ENCODE data around the gene CYP3A5. TPM values are rescaled to one million over a fixed set of nuclear protein-coding genes. Genes with fewer than 3 reads are reported as not detected.
"Not testable (repeated sequence)": the region's sequence is repeated elsewhere in the genome, so short reads cannot be mapped to it uniquely, and the experiment has no call there.

CYP3A5 gene
- total RNA-seq, 2 donors from 2014 or later: 0.59 to 1.2 TPM

DNA sequence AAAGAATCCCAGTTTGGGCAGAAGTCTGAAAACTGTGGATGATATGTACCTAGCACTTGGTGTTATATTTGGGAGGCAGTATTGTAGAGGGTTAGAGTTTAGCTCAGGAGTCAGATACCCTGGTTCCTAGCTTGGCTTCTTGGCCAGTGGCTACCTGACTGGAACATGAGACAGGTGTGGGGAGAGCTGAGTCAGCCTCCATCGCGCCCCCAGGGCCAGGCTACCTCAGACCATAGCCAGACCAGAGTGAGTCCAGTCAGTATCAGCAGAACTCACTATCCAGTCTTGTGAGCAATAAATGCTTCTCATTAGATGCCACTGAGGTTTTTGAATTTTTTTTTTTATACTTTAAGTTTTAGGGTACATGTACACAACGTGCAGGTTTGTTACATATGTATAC is 26.0 kb downstream of the CYP3A5 start:
- Histone ChIP-seq H3K4me3 (no peak overlapping the region), H3K27me3 (no peaks in the 10 kb centered on the region), H3K4me1 (no peaks in the 10 kb centered on the region), H3K36me3 (no peaks in the 10 kb centered on the region), H3K27ac (no peak overlapping the region), H3K9me3 (no peaks in the 10 kb centered on the region)
- TF ChIP-seq, protein P1, sequence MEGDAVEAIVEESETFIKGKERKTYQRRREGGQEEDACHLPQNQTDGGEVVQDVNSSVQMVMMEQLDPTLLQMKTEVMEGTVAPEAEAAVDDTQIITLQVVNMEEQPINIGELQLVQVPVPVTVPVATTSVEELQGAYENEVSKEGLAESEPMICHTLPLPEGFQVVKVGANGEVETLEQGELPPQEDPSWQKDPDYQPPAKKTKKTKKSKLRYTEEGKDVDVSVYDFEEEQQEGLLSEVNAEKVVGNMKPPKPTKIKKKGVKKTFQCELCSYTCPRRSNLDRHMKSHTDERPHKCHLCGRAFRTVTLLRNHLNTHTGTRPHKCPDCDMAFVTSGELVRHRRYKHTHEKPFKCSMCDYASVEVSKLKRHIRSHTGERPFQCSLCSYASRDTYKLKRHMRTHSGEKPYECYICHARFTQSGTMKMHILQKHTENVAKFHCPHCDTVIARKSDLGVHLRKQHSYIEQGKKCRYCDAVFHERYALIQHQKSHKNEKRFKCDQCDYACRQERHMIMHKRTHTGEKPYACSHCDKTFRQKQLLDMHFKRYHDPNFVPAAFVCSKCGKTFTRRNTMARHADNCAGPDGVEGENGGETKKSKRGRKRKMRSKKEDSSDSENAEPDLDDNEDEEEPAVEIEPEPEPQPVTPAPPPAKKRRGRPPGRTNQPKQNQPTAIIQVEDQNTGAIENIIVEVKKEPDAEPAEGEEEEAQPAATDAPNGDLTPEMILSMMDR (IDR thresholded peaks at IDR 0.05): no peak
- no peak for DNase-seq (ENCODE audit: low spot score)

DNA sequence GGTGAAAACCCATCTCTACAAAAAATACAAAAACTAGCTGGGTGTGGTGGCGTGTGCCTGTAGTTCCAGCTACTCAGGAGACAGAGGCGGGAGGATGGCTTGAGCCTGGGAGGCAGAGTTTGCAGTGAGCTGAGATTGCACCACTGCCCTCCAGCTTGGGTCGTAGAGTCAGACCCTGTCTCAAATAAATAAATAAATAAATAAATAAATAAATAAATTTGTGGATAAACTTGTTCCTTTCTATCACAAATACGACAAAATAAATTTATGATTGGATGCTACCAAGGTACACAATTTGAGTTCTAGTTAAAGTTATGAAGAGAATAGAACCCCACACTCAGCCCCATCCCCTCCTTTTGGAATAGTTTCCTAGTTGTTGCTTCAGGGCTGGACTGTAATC is 26.5 kb downstream of the CYP3A5 start:
- not testable (repeated sequence) for H3K36me3 ChIP-seq; DNase-seq (ENCODE audit: low spot score); H3K9me3 ChIP-seq; H3K4me3 ChIP-seq; H3K4me1 ChIP-seq; H3K27ac ChIP-seq; H3K27me3 ChIP-seq

DNA sequence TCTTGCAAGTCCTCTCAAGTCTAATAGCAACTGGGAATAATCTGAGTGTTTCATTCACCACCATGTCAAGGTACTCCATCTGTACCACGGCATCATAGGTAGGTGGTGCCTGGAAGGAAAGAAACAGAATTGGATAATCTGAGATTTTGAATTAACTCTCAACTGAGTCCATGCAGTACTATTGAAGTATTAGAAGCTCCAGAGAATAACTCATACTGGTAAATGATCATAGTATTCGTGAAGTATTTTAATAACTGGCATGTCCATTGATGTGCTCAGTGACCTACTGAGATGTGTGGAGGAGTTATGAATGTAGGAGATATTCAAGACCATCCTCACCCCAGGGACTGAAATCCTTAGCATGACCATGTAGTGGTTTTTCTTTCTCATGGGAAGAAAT is 27.1 kb downstream of the CYP3A5 start:
- H3K36me3 ChIP-seq: no peaks in the 10 kb centered on the region
- TF ChIP-seq, protein P1 (IDR thresholded peaks at IDR 0.05): no peak
- no peaks in the 10 kb centered on the region for H3K4me1 ChIP-seq
- H3K4me3 ChIP-seq: no peak overlapping the region
- no peaks in the 10 kb centered on the region for H3K27me3 ChIP-seq
- H3K9me3 ChIP-seq: no peaks in the 10 kb centered on the region
- no peak for DNase-seq (ENCODE audit: low spot score)
- H3K27ac ChIP-seq: no peak overlapping the region

DNA sequence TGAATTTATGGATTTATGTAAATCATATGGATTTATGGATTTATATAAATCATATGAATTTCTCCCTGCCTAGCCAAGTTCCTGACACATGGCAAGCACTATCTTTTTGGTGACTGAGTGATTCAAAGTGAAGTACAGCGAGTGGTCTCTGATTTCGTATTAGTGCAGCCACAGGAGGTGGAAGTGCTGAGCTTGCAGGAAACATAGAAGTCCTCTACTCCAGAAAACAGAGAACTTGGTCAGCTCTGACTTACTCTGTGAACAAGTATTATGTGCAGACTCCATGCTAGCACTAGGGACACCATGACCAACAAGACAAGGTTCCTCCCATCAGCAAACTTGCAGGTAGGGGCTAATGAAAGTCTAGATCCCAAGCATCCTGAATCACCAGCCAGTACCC is 28.5 kb downstream of the CYP3A5 start:
- Histone ChIP-seq H3K27me3 (no peaks in the 10 kb centered on the region), H3K4me3 (no peak overlapping the region), H3K9me3 (no peaks in the 10 kb centered on the region), H3K36me3 (no peaks in the 10 kb centered on the region), H3K4me1 (no peaks in the 10 kb centered on the region), H3K27ac (no peak overlapping the region)
- TF ChIP-seq, protein P1 (IDR thresholded peaks at IDR 0.05): no peak
- no peak for DNase-seq (ENCODE audit: low spot score)

DNA sequence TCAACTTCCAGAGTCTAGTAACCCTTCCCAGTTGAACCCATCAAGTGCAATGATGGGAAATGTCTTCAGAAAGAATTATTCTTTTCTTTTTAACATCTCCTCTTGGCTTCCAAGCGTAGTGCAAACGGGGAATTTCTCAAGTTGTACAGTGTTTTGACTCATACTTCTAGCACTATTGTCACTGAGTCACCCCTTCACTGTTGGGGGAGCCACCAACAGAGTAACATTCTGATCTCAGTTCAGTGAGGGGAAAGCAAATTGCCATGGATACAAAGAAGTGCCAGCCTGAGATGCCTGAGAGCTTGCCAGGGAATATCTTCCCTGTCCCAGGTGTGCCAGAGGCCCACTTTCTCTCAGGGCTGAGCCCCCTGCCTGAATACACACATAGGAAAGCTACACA is 31.0 kb downstream of the CYP3A5 start:
- Histone ChIP-seq H3K36me3 (peaks cover 5% of the 10 kb centered on the region), H3K9me3 (no peaks in the 10 kb centered on the region), H3K27ac (no peak overlapping the region), H3K4me1 (no peaks in the 10 kb centered on the region), H3K4me3 (no peak overlapping the region), H3K27me3 (no peaks in the 10 kb centered on the region)
- TF ChIP-seq, protein P1 (IDR thresholded peaks at IDR 0.05): no peak
- DNase-seq (ENCODE audit: low spot score): no peak

DNA sequence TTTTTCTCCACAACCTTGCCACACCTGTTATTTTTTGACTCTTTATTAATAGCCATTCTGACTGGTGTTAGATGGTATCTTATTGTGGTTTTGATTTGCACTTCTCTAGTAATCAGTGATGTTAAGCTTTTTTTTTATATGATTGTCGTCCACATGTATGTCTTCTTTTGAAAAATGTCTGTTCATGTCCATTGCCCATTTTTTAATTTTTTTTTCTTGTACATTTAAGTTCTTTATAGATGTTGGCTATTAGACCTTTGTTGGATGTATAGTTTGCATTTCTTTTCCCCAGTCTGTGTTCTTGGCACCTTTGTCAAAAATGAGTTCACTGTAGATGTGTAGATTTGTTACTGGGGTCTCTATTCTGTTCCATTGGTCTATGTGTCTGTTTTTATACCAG is 34.2 kb downstream of the CYP3A5 start:
- Histone ChIP-seq H3K4me3 (no peak overlapping the region), H3K9me3 (no peaks in the 10 kb centered on the region), H3K27ac (no peak overlapping the region), H3K36me3 (peaks cover 5% of the 10 kb centered on the region), H3K4me1 (no peaks in the 10 kb centered on the region), H3K27me3 (no peaks in the 10 kb centered on the region)
- DNase-seq (ENCODE audit: low spot score): no peak
- TF ChIP-seq, protein P1 (IDR thresholded peaks at IDR 0.05): no peak

All from right atrium auricular region (tissue), 2 donors.